GM19193 (cell line): Measurements from ENCODE around the gene TMOD3.

Experiments used
- POLR2A ChIP-seq: IDR thresholded peaks from 4 replicates; pipeline ENCODE4 v1.6.1; 2011; ENCODE audit not compliant: insufficient read depth, insufficient read length; ENCODE audit errors: extremely low read depth

TMOD3 gene

GRCh38 chr15:51874751-51875644 lies 45.5 kb downstream of the TMOD3 start:
- no peak for TF ChIP-seq POLR2A

- TF ChIP-seq POLR2A, result no peak
Measured at GRCh38 chr15:51876169-51876568, 46.7 kb downstream of the TMOD3 start.

- TF ChIP-seq POLR2A, result no peak
Measured at GRCh38 chr15:51878446-51879386, 49.3 kb downstream of the TMOD3 start.

DNA sequence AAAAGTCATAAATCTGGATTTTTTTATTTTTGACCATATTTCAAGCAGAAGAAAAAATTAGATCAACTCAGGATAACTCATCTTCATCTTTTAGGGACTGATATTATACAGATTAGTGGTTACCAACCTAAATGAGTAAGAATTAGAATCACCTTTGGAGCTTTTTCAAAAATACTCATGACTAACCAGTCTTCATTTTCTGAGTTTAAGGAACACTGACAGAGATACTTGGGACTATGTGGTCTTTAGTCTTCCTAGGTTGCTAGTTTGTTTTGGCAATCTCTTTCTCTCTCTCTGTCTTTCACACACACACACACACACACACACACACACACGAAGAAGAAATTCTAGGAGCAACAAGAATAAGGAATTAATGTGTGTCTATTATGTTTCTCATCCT lies 50.1 kb downstream of the TMOD3 start:
- no peak for TF ChIP-seq POLR2A

DNA sequence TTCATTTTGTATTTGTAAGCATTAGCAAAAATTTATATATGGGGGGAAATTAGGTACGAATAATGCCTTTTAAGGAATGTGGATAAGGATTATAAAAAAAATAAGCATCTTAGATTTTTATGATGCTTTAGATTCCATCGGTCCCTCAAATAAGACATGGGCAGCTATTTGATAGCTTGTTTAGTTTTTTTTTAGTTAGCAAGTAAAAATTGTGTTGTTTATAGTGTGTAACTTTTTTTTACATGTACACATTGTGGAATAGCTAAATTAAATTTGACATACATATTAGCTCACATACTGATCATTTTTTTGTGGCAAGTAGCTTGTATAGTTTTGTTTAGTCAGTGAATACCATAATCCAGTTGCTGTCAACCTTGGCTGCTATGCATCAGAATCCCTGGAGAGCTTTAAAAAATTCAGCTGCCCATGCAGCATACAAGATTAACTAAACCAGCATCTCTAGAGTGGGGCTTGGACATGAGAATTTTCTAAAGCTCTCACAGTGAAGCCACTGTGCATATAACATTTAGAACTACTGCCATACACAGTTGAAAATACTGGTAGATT lies 53.9 kb downstream of the TMOD3 start:
- TF ChIP-seq POLR2A, result no peak

DNA sequence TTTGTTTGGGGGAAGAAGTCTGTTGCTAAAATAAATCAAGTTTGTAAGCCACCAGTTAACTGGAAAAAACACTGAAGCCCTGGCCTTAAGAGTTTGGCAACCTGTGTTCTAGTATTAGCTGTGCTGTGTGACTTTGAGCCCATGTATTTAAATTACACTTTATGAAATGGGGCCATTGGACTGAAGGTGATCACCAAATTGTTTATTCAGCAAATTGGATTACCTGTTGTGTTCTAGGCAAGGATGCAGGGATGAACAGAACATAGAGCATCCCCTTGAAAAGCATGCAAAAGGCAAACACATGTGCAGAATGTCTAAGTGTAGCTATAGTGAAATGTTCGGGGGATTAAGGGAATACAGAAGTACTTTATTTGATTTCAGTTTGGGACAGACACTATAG lies 54.6 kb downstream of the TMOD3 start:
- TF ChIP-seq POLR2A, result no peak

- no peak for TF ChIP-seq POLR2A
Measured at GRCh38 chr15:51884517-51885236, 55.2 kb downstream of the TMOD3 start.

GRCh38 chr15:51887887-51888592 lies 58.6 kb downstream of the TMOD3 start:
- no peak for TF ChIP-seq POLR2A

- TF ChIP-seq POLR2A, result no peak
Measured at GRCh38 chr15:51888593-51889195, 59.2 kb downstream of the TMOD3 start.

- no peak for TF ChIP-seq POLR2A
Measured at GRCh38 chr15:51889486-51889885, 60.0 kb downstream of the TMOD3 start.

GRCh38 chr15:51904421-51904820 lies 75.0 kb downstream of the TMOD3 start:
- no peak for TF ChIP-seq POLR2A

DNA sequence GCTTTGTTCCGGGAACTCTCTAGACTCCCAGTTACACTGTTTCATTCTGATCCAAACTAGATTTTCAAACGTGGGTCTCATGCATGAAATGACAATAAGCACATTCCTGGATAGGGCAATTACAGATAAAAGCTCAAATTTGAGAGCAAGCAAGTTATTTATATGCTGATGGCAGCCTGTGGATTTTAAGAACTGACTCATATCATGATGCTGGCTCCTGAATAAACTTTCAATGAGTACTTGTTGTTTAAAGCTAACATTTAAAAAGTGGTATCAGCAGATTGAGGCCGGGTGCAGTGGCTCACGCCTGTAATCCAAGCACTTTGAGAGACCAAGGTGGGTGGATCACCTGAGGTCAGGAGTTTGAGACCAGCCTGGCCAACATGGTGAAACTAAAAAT lies 75.5 kb downstream of the TMOD3 start:
- no peak for TF ChIP-seq POLR2A

DNA sequence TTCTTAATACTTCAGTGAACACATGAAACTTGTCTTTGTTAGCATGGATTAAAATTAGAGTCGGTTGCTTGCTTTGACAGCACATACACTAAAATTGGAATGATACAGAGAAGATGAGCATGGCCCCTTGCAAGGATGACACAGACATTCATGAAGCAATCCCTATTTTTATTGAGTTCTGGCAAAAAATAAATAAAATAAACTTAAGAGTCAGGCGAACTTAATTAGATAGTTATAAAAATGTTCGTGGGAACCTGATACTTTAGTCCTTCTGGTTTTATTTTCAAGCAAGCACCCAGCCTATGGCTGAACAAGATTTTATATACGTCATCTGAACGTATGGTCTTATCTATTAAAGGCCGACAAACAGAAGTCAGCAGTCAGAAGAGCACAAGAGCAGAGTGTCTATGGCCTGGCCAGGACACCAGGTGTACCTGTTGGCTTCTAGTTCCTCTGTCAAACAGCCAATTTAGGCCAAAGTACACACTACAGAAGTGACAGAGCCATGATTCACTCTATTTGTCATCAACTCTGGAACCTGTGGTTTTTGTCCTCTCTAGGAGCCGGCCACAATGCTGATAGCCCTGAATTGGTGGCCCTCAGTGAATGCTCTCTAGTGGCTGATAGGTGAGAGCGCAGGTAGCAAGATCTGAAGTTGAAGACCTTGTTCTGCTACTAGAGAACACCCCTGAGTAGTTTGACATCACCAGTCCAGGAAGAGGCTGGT lies 77.8 kb downstream of the TMOD3 start:
- no peak for TF ChIP-seq POLR2A
